Measurements from ENCODE around the gene ZFYVE28. TPM values are rescaled to one million over a fixed set of nuclear protein-coding genes. Genes with fewer than 3 reads are reported as not detected.
A peak's percentile ranks its signal among the peaks of the same experiment; 100 is the strongest.

ZFYVE28 gene
- total RNA-seq, 1 experiment from 2014 or later, result 12.9 TPM

DNA sequence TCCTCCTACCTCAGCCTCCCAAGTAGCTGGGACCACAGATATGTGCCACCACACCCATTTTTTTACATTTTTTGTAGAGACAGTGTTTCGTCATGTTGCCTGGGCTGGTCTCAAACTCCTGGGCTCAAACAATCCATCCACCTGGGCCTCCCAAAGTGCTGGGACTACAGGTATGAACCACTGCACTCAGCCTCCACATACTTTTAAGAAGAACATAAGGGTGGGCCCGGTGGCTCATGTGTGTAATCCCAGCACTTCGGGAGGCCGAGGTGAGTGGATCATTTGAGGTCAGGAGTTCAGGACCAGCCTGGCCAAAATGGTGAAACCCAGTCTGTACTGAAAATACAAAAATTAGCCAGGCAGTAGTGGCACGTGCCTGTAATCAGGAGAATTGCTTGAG lies 105.1 kb downstream of the ZFYVE28 start:
- POLR2A ChIA-PET (ENCODE audit: unreplicated experiment), result interaction anchor here (0.7 kb wide), 1 partner anchor 91 kb away, joined by 4 read pairs; no protein-coding TSS in a partner anchor
- no peaks in the 10 kb centered on the region for H4K20me1 ChIP-seq (ENCODE audit: insufficient read depth)
- H3K79me2 ChIP-seq (ENCODE audit: low read depth), result no peaks in the 10 kb centered on the region
- H3K27ac ChIP-seq, result no peak overlapping the region
- H3K4me3 ChIP-seq, result no peak overlapping the region
- no peaks in the 10 kb centered on the region for H3K36me3 ChIP-seq (ENCODE audit: low read depth)
- no peaks in the 10 kb centered on the region for H3K9me2 ChIP-seq (ENCODE audit: insufficient read depth)
- intact Hi-C loops (cut with micrococcal nuclease; ENCODE audit: unreplicated experiment), result no loop called here
- no TSS peak for BruUV-seq (replicated peaks)
- H3F3A ChIP-seq (ENCODE audit: insufficient read depth, low read depth), result no peaks in the 10 kb centered on the region
- no peaks in the 10 kb centered on the region for H3K27me3 ChIP-seq (ENCODE audit: insufficient read depth, low read depth)
- H3K4me2 ChIP-seq, result no peak overlapping the region
- no peaks in the 10 kb centered on the region for H3K4me1 ChIP-seq (replicated peaks; ENCODE audit: insufficient read depth)
- no peak overlapping the region for H2AFZ ChIP-seq
- TF ChIP-seq, protein P1, sequence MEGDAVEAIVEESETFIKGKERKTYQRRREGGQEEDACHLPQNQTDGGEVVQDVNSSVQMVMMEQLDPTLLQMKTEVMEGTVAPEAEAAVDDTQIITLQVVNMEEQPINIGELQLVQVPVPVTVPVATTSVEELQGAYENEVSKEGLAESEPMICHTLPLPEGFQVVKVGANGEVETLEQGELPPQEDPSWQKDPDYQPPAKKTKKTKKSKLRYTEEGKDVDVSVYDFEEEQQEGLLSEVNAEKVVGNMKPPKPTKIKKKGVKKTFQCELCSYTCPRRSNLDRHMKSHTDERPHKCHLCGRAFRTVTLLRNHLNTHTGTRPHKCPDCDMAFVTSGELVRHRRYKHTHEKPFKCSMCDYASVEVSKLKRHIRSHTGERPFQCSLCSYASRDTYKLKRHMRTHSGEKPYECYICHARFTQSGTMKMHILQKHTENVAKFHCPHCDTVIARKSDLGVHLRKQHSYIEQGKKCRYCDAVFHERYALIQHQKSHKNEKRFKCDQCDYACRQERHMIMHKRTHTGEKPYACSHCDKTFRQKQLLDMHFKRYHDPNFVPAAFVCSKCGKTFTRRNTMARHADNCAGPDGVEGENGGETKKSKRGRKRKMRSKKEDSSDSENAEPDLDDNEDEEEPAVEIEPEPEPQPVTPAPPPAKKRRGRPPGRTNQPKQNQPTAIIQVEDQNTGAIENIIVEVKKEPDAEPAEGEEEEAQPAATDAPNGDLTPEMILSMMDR (conservative IDR thresholded peaks at IDR 0.05), result no peak
- no peak for TF ChIP-seq EZH2 (IDR thresholded peaks at IDR 0.05; ENCODE audit: low read depth)
- CTCF ChIA-PET, result interaction anchor here (0.7 kb wide), 1 partner anchor 327 kb away, joined by 7 read pairs; no protein-coding TSS in a partner anchor
- DNase-seq, result no peak
- no peaks in the 10 kb centered on the region for H3K9me3 ChIP-seq (ENCODE audit: insufficient read depth, low read depth)

DNA sequence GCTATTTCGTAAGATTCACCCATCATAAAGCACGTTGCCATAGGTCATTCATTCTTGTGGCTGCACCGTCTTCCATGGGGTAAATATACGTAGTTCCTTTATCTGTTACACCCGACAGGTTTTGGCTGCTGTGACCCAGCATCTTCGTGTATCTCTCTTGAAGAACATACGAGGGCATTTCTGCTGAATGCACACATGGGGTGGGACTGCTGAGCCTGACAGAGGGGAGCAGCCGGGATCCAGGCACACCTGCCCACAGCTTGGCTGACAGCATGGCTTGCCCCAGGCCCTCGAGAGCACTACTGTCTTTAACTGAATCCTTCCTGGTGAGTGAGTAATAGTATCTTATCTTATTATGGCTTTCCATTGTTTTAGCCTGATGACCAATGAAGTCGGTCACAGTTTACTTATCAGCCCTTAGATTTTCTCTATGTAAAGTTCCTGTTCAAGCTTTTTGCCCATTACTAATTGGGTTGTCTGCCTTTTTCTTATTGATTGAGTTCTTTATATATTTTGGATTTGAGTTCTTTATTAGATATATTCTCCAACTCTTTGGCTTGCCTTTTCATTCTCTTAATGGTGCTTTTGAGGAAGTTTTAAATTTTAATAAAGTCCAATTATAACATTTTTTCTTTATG lies 111.6 kb downstream of the ZFYVE28 start:
- Histone ChIP-seq H4K20me1 (ENCODE audit: insufficient read depth) (no peaks in the 10 kb centered on the region), H3K79me2 (ENCODE audit: low read depth) (no peaks in the 10 kb centered on the region), H3F3A (ENCODE audit: insufficient read depth, low read depth) (no peaks in the 10 kb centered on the region), H3K4me3 (no peak overlapping the region), H3K27me3 (ENCODE audit: insufficient read depth, low read depth) (0 out of 2 replicates have a peak, but pooled peaks cover 8% of the 10 kb centered on the region), H3K27ac (no peak overlapping the region), H3K4me1 (replicated peaks; ENCODE audit: insufficient read depth) (no peaks in the 10 kb centered on the region), H3K36me3 (ENCODE audit: low read depth) (no peaks in the 10 kb centered on the region), H3K9me3 (ENCODE audit: insufficient read depth, low read depth) (no peaks in the 10 kb centered on the region), H2AFZ (no peak overlapping the region), H3K4me2 (no peak overlapping the region), H3K9me2 (ENCODE audit: insufficient read depth) (no peaks in the 10 kb centered on the region)
- peak in 1 of 2 experiments; percentile 20 for DNase-seq
- CTCF ChIA-PET, result no interaction called here
- TF ChIP-seq, protein P1 (conservative IDR thresholded peaks at IDR 0.05), result no peak
- no peak for TF ChIP-seq EZH2 (IDR thresholded peaks at IDR 0.05; ENCODE audit: low read depth)
- BruUV-seq (replicated peaks), result no TSS peak
- intact Hi-C loops (cut with micrococcal nuclease; ENCODE audit: unreplicated experiment), result no loop called here
- POLR2A ChIA-PET (ENCODE audit: unreplicated experiment), result no interaction called here

DNA sequence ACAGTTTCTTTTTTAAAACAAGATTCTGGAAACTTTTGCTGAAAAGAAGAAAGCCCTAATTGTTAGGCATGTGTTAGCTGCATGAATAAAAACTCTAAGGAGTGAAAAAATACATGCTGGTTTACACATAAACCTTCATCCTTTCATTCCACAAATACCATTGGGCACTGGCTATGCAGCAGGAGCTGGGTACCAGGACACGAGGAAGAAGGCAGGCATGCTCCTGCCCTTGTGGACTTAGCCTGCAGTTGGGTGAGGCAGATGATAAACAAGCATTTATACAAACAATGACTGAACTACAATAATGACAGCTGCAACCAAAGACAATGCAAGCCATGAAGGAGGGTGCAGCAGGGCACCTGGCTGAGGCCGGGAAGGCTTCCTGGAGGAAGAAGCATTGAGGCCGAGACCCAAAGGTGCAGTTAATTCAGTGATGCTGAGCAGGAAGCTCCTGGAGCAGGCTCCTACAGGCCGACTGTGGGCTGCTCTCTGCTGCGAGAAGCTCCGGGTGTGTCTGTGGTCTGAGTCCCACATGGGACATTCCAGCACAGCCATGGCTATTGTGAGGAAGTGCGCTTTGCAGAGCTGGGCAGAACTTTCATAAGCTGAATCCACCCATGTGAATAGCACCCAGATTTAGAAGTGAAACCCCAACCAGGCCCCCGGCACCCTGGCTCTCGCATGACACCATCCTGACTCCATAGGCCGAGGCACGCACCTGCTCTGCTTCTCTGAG lies 112.5 kb downstream of the ZFYVE28 start:
- CTCF ChIA-PET, result no interaction called here
- no peaks in the 10 kb centered on the region for H3K9me3 ChIP-seq (ENCODE audit: insufficient read depth, low read depth)
- no peaks in the 10 kb centered on the region for H3K4me1 ChIP-seq (replicated peaks; ENCODE audit: insufficient read depth)

More for the DNA sequence above, 112.5 kb downstream of the ZFYVE28 start:
- H2AFZ ChIP-seq, result no peak overlapping the region
- POLR2A ChIA-PET (ENCODE audit: unreplicated experiment), result interaction anchor here (0.7 kb wide), 1 partner anchor 70 kb away, joined by 3 read pairs; no protein-coding TSS in a partner anchor
- no peaks in the 10 kb centered on the region for H4K20me1 ChIP-seq (ENCODE audit: insufficient read depth)
- no peaks in the 10 kb centered on the region for H3K9me2 ChIP-seq (ENCODE audit: insufficient read depth)
- H3K4me3 ChIP-seq, result no peak overlapping the region
- no peaks in the 10 kb centered on the region for H3K79me2 ChIP-seq (ENCODE audit: low read depth)
- no peaks in the 10 kb centered on the region for H3K36me3 ChIP-seq (ENCODE audit: low read depth)
- H3K4me2 ChIP-seq, result no peak overlapping the region
- intact Hi-C loops (cut with micrococcal nuclease; ENCODE audit: unreplicated experiment), result no loop called here
- peak; percentile 17 to 28 for DNase-seq
- TF ChIP-seq, protein P1 (conservative IDR thresholded peaks at IDR 0.05), result no peak
- TF ChIP-seq EZH2 (IDR thresholded peaks at IDR 0.05; ENCODE audit: low read depth), result no peak
- H3F3A ChIP-seq (ENCODE audit: insufficient read depth, low read depth), result no peaks in the 10 kb centered on the region
- no TSS peak for BruUV-seq (replicated peaks)
- H3K27me3 ChIP-seq (ENCODE audit: insufficient read depth, low read depth), result 0 out of 2 replicates have a peak, but pooled peaks cover 8% of the 10 kb centered on the region
- no peak overlapping the region for H3K27ac ChIP-seq
